ENCODE results near the gene KCNJ1.

The KCNJ1 gene

GRCh38 chr11:128809128-128809527 lies 58.0 kb downstream of the KCNJ1 start:
- H3K4me3 ChIP-seq (ENCODE audit: low read length) = no peak overlapping the region
- no peak for TF ChIP-seq CTCF (conservative IDR thresholded peaks at IDR 0.05; ENCODE audit: low read length)
- no peak for DNase-seq (ENCODE audit: low read depth)

- no peak for DNase-seq (ENCODE audit: low read depth)
- H3K4me3 ChIP-seq (ENCODE audit: low read length) = no peak overlapping the region
- no peak for TF ChIP-seq CTCF (conservative IDR thresholded peaks at IDR 0.05; ENCODE audit: low read length)
Measured at GRCh38 chr11:128807909-128808308, 59.2 kb downstream of the KCNJ1 start.

- TF ChIP-seq CTCF (conservative IDR thresholded peaks at IDR 0.05; ENCODE audit: low read length) = no peak
- no peak overlapping the region for H3K4me3 ChIP-seq (ENCODE audit: low read length)
- DNase-seq (ENCODE audit: low read depth) = no peak
Measured at GRCh38 chr11:128806506-128807261, 60.4 kb downstream of the KCNJ1 start.

- no peak overlapping the region for H3K4me3 ChIP-seq (ENCODE audit: low read length)
- no peak for TF ChIP-seq CTCF (conservative IDR thresholded peaks at IDR 0.05; ENCODE audit: low read length)
- DNase-seq (ENCODE audit: low read depth) = peak; percentile 33
Measured at GRCh38 chr11:128804481-128804880, 62.6 kb downstream of the KCNJ1 start.

- no peak for TF ChIP-seq CTCF (conservative IDR thresholded peaks at IDR 0.05; ENCODE audit: low read length)
- DNase-seq (ENCODE audit: low read depth) = peak; percentile 27
- no peak overlapping the region for H3K4me3 ChIP-seq (ENCODE audit: low read length)
Measured at GRCh38 chr11:128803449-128804245, 63.4 kb downstream of the KCNJ1 start.

GRCh38 chr11:128803011-128803410 lies 64.1 kb downstream of the KCNJ1 start:
- TF ChIP-seq CTCF (conservative IDR thresholded peaks at IDR 0.05; ENCODE audit: low read length) = no peak
- H3K4me3 ChIP-seq (ENCODE audit: low read length) = no peak overlapping the region
- DNase-seq (ENCODE audit: low read depth) = no peak

Data from AG10803 (cell line).